H7 (cell line): ENCODE data around the gene DCLRE1C. TPM values are rescaled to one million over a fixed set of nuclear protein-coding genes. Genes with fewer than 3 reads are reported as not detected.
A peak's percentile ranks its signal among the peaks of the same experiment; 100 is the strongest.
"Not testable (repeated sequence)": the region's sequence is repeated elsewhere in the genome, so short reads cannot be mapped to it uniquely, and the experiment has no call there.

Experiments
- DNase-seq: peaks from one replicate; pipeline ENCODE4 v3.0.0; 2012
- H3K27me3 ChIP-seq: 2 replicates; pipeline ENCODE4 v1.6.0; 2011; ENCODE audit warnings: mild to moderate bottlenecking, low read length; ENCODE audit not compliant: control insufficient read depth, insufficient read depth
- H3K36me3 ChIP-seq: replicated peaks from 2 replicates; pipeline ENCODE4 v1.5.1; 2011; ENCODE audit warnings: low read length; ENCODE audit not compliant: control insufficient read depth, insufficient read depth
- H3K4me3 ChIP-seq: 2 replicates; pipeline ENCODE4 v1.5.1; 2011; ENCODE audit warnings: low read depth, mild to moderate bottlenecking, control low read depth, low read length, moderate library complexity; ENCODE audit not compliant: insufficient read depth
- total RNA-seq: library from RNA; depleted of rRNA; stranded (reverse); fragments of >200 nt; shearing (Covaris generic); gene quantifications from 2 replicates; pipeline ENCODE4 v1.2.3, GENCODE V29; 2014

DCLRE1C gene
- total RNA-seq, 1 experiment from 2014 or later, result 2.1 TPM

DNA sequence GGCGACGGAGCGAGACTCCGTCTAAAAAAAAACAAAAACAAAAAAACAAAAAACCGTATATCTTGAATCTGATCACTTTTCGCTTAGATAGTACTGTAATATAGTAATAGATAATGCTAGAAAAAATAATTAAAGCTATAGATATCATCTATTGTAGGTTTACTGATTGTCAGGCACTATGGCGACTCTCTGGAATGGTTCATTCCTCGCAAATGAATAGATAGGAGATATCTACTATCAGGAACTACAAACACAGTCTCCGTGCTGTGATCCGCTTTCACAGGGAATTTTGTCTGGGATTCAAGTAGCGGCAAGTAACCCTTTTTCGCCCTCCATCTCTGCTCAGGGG is 5.0 kb upstream of the DCLRE1C start:
- DNase-seq, result no peak
- Histone ChIP-seq H3K27me3 (peaks cover 15% of the 10 kb centered on the region), H3K4me3 (peak overlapping the region; percentile 82; the same call in 1 of the 2 replicates), H3K36me3 (no peaks in the 10 kb centered on the region)

- Histone ChIP-seq H3K27me3 (peaks cover 11% of the 10 kb centered on the region; the same call in 1 of the 2 replicates), H3K36me3 (no peaks in the 10 kb centered on the region), H3K4me3 (no peak overlapping the region)
- DNase-seq, result no peak
These were observed 1.0 kb upstream of the DCLRE1C start for GRCh38 chr10:14954934-14955333.

DNA sequence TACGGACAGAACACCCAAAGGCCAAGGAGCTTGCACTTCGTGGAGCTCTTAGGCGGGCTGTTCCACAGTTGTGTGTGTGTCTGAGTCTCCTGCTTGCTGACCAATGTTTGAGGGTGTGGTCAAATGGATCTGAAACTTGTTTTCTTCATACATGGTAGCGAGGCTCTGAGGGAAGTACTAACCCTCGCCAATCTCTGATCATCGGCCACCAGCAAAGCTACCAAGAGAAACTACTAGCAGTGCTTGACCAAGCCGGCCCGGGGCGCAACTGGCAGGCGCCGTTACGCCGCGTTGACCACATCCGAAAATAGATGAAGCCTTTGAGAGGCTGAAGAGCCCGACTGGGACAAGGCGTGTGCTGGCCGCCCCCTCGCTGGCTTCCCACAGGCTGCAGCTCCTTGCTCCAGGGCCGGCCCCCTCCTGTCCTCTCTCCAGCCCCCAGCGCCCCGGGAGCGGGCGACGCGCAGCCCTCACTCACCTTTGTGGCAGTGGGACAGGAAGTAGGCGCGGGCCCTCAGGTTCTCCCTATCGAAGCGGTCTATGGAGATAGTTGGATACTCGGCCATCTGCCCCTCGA is 384 bp downstream of the DCLRE1C start:
- peaks cover 11% of the 10 kb centered on the region; the same call in 1 of the 2 replicates for H3K27me3 ChIP-seq
- peak; percentile 78 for DNase-seq
- peak overlapping the region; percentile 71 for H3K4me3 ChIP-seq
- H3K36me3 ChIP-seq, result no peaks in the 10 kb centered on the region

DNA sequence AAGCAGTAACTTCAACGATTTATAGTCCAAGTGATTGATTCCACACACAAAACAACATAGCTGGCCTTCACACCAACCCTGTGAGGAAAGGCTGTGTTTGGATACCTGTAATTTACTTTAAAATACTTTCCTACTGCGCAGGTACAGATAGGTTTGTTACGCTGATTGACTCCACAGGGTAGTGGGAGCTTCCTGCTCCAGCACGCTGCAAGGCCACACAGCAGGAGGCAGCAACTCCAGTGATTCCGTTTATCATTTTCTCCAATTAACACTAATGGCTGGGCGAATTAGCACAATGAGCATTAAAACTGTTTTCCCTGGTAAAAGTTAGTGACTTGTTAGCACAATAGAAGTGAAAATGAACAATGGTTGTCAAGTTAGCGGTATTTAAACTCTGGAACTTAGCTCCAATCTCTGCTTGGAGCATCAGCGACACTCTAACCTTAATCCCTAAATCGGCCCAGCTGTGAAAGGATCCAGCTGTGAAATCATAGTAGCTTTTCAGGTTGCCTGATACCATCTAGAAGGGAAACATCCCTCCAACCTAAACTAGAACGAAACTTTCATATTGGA is 959 bp downstream of the DCLRE1C start:
- Histone ChIP-seq H3K36me3 (no peaks in the 10 kb centered on the region), H3K4me3 (peak overlapping the region; percentile 71), H3K27me3 (peaks cover 11% of the 10 kb centered on the region; the same call in 1 of the 2 replicates)
- peak; percentile 64 for DNase-seq

DNA sequence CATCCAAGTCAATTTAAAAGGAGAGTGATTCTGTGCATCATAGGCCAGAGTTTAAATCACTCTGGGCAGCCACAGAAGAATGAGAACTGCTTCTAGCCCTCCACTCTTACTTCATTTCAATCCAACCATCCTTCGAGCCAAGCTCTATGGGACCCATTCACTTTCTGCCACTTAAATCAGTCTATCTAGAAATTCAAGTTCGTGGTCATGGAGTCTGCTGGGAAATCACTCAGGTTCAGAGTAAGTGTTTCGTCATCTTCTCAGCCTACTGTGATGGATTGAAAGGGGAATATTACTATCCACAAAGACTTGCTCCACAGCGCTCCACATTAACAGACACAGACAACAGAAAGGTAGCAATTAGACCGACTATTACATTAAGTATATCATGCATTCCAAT is 4.6 kb downstream of the DCLRE1C start:
- no peak for DNase-seq
- no peak overlapping the region for H3K4me3 ChIP-seq
- peaks cover 2% of the 10 kb centered on the region; the same call in 1 of the 2 replicates for H3K36me3 ChIP-seq
- peaks cover 2% of the 10 kb centered on the region; the same call in 1 of the 2 replicates for H3K27me3 ChIP-seq

DNA sequence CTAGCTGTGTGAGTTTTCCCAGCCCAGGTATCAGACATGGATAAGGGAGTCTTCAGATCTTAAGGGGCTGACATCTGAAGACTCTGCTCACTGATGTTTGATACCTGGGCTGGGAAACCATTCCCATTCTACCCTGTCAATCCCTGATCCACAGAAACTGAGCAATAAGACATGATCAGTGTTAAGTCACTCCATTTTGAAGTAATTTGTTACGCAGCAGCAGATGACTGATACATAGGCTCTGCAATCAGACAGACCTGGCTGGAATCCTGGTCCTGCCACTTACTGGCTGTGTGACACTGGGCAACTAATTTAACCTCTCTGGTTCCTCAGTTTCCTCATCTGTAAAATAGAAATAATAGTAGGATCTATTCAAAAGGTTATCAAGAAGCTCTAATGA is 6.6 kb downstream of the DCLRE1C start:
- Histone ChIP-seq H3K27me3 (peaks cover 2% of the 10 kb centered on the region; the same call in 1 of the 2 replicates), H3K4me3 (no peak overlapping the region)
- DNase-seq, result no peak

GRCh38 chr10:14945108-14945507 is 8.8 kb downstream of the DCLRE1C start:
- DNase-seq, result no peak
- H3K4me3 ChIP-seq, result no peak overlapping the region
- H3K36me3 ChIP-seq, result peaks cover 2% of the 10 kb centered on the region; the same call in 1 of the 2 replicates
- H3K27me3 ChIP-seq, result no peaks in the 10 kb centered on the region; the same call in 1 of the 2 replicates

More for the DNA sequence above, 6.6 kb downstream of the DCLRE1C start:
- H3K36me3 ChIP-seq, result peaks cover 2% of the 10 kb centered on the region; the same call in 1 of the 2 replicates

DNA sequence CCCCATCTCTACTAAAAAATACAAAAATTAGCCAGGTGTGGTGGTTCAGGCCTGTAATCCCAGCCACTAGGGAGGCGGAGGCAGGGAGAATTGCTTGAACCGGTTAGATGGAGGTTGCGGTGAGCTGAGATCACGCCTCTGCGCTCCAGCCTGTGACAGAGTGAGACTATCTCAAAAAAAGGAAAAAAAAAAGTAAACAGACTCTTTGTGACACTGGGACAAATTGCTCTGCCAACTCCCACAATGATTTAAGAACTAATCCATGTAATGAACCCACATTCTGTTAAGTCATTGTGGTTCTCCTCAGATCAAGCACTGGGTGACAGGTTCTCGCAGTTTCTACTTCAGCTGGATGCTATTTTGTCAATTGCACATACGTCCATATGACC is 11.0 kb downstream of the DCLRE1C start:
- not testable (repeated sequence) for H3K4me3 ChIP-seq, H3K36me3 ChIP-seq, DNase-seq

GRCh38 chr10:14942147-14942949 is 11.5 kb downstream of the DCLRE1C start:
- not testable (repeated sequence) for H3K36me3 ChIP-seq, DNase-seq, H3K4me3 ChIP-seq, H3K27me3 ChIP-seq

More for the DNA sequence above, 11.0 kb downstream of the DCLRE1C start:
- not testable (repeated sequence) for H3K27me3 ChIP-seq

DNA sequence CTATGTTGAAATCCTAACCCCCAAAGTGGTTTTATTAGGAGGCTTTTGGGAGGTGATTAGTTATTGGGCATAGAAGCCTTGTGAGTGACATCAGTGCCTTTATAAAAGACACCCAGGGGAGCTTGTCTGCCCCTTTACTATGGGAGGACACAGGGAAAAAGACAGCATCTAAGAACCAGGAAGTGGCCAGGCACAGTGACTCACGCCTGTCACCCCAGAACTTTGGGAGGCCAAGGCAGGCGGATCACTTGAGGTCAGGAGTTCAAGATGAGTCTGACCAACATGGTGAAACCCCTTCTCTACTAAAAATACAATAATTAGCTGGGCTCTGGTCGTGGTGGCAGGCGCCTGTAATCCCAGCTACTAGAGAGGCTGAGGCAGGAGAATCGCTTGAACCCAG is 14.9 kb downstream of the DCLRE1C start:
- not testable (repeated sequence) for H3K36me3 ChIP-seq, H3K4me3 ChIP-seq, DNase-seq, H3K27me3 ChIP-seq

DNA sequence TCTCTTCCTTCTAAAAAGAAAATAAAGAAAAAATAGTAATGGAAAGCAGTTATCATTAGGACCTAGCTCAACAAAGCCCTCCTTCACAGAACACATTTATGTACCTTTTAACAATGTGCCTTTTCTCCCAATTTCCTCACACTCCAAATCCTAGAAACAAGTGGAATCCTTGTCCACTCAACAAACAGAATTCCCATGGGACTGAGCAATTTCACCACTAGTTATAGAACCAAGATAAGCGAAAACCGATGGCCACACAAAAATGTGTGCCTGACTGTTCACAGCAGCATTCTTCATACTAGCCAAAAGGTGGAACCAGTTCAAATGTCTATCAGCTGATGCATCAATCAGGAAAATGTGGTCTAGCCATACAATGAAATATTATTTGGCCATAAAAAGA is 17.3 kb downstream of the DCLRE1C start:
- no peak for DNase-seq
- Histone ChIP-seq H3K27me3 (no peaks in the 10 kb centered on the region), H3K4me3 (no peak overlapping the region), H3K36me3 (no peaks in the 10 kb centered on the region; the same call in 1 of the 2 replicates)

DNA sequence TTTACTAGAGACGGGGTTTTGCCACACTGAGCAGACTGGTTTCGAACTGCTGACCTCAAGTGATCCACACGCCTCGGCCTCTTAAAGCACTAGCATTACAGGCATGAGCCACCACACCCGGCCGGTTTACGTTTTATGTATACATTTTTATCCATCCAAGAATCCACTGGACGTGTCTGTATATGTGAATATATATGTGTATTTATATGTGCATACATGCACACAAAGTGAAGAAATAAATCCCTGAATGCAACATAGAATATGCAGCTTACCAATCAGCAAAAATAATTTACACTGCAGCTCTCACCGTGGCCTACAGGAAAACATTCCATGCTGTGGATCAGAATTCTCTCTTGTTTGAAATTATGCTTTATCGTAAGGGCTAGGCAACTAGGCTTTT is 23.3 kb downstream of the DCLRE1C start:
- no peaks in the 10 kb centered on the region for H3K27me3 ChIP-seq
- H3K36me3 ChIP-seq, result no peaks in the 10 kb centered on the region; the same call in 1 of the 2 replicates
- no peak for DNase-seq
- H3K4me3 ChIP-seq, result no peak overlapping the region

- no peak for DNase-seq
- Histone ChIP-seq H3K27me3 (no peaks in the 10 kb centered on the region), H3K4me3 (no peak overlapping the region), H3K36me3 (no peaks in the 10 kb centered on the region)
These were observed 27.0 kb downstream of the DCLRE1C start for GRCh38 chr10:14926722-14927416.

GRCh38 chr10:14926061-14926470 is 27.8 kb downstream of the DCLRE1C start:
- Histone ChIP-seq H3K4me3 (no peak overlapping the region), H3K27me3 (no peaks in the 10 kb centered on the region), H3K36me3 (no peaks in the 10 kb centered on the region)
- DNase-seq, result no peak
